HuH-7.5 (cell line): ENCODE data around the gene ODF2L.

Experiments used
- DNase-seq: peaks from one replicate; pipeline ENCODE4 v3.0.0; 2011; ENCODE audit warnings: low spot score

ODF2L gene

DNA sequence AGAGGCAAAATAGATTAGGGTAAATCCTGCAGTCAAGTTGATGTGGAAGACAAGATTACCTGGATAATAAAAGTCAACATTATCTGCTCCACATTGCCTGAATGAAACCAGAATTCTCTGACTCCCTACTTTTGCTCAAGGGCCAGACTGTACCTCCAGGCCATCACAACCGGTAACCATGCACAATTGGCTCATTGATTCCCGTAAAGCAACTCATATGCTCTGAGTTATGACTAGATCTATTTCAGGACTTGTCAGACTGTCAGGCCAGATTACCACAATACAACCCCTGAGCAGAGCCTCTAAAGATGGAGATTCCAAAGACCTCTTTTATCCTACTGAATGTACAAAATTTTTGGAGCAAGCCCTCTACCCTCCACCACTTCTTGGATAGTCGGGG is 90.4 kb downstream of the ODF2L start:
- no peak for DNase-seq

DNA sequence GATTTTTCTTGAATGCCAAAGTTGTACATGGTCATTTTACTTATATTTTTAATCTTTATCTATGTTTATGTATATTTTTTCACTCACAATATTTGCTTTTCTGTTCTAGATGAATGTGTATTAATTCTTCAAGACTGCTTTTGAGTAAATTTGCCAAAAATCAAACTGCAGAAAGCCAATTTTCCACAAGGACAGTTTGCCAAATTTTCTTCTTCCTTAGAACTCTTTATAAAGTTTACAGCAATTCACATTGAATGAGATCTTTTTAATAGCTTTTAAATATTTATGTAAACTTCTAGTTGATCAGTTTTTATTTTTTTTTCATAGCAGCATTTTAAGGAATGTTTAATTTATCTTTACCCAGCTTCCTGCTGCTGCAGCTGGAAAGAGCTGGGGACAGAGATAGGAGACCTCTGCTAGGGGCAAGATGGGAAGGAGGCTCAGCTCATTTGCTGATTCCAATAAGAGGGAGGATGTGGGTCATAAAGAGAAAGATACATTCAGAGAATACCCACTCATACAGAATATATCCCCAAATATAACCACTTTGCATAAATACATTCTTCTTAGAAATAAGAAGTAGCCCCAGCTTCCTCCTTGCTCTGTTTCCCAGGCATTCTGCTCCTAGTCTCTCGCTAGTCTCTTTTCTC is 93.0 kb downstream of the ODF2L start:
- DNase-seq = no peak
